DOHH2 (cell line): ENCODE results near the gene ORM1.
"Not testable (repeated sequence)": the region's sequence is repeated elsewhere in the genome, so short reads cannot be mapped to it uniquely, and the experiment has no call there.

Experiments
- CTCF ChIP-seq: fragments of 200-600 bp; sonication (generic); IDR thresholded peaks from one replicate; pipeline ENCODE4 v1.5.1; 2014; ENCODE audit warnings: antibody characterized with exemption, mild to moderate bottlenecking, low read depth, low read length; ENCODE audit not compliant: poor library complexity, severe bottlenecking
- EZH2phosphoT487 ChIP-seq: fragments of 200-600 bp; sonication (generic); IDR thresholded peaks from 2 replicates; pipeline ENCODE4 v1.6.1; 2017; ENCODE audit warnings: borderline replicate concordance, mild to moderate bottlenecking, antibody characterized with exemption, low read length, moderate library complexity, mixed read lengths

GRCh38 chr9:114332474-114333040 lies 9.7 kb downstream of the ORM1 start:
- not testable (repeated sequence) for TF ChIP-seq CTCF, EZH2phosphoT487
